H9 (cell line): Measurements from ENCODE around the gene C18orf63. TPM values are rescaled to one million over a fixed set of nuclear protein-coding genes. Genes with fewer than 3 reads are reported as not detected.
"Not testable (repeated sequence)": the region's sequence is repeated elsewhere in the genome, so short reads cannot be mapped to it uniquely, and the experiment has no call there.

Experiments
- DNase-seq: peaks from one replicate; pipeline ENCODE4 v3.0.0-alpha.2; 2017
- H2AFZ ChIP-seq: one replicate; pipeline ENCODE4 v1.6.1; 2013; ENCODE audit warnings: mild to moderate bottlenecking, low read length, control low read depth, moderate library complexity
- H2AK5ac ChIP-seq: 2 replicates; pipeline ENCODE4 v1.6.1; 2013; ENCODE audit warnings: low read length, control low read depth, mixed read lengths; ENCODE audit not compliant: insufficient read length
- H2BK120ac ChIP-seq: one replicate; pipeline ENCODE4 v1.6.1; 2013; ENCODE audit warnings: low read depth, mild to moderate bottlenecking, low read length, control low read depth, inconsistent platforms; ENCODE audit not compliant: poor library complexity, severe bottlenecking
- H2BK12ac ChIP-seq: 2 replicates; pipeline ENCODE4 v1.6.1; 2013; ENCODE audit warnings: low read length, control low read depth, mixed read lengths, low read depth; ENCODE audit not compliant: insufficient read length
- H2BK15ac ChIP-seq: 2 replicates; pipeline ENCODE4 v1.6.1; 2013; ENCODE audit warnings: low read depth, low read length, control low read depth
- H2BK20ac ChIP-seq: one replicate; pipeline ENCODE4 v1.6.1; 2013; ENCODE audit warnings: low read depth, mild to moderate bottlenecking, low read length, control low read depth, inconsistent platforms; ENCODE audit not compliant: poor library complexity, severe bottlenecking
- H2BK5ac ChIP-seq: 2 replicates; pipeline ENCODE4 v1.6.1; 2013; ENCODE audit warnings: low read length, control low read depth, mixed read lengths; ENCODE audit not compliant: insufficient read length
- H3K14ac ChIP-seq: 2 replicates; pipeline ENCODE4 v1.6.1; 2013; ENCODE audit warnings: low read length, control low read depth; ENCODE audit not compliant: insufficient read depth
- H3K18ac ChIP-seq: 2 replicates; pipeline ENCODE4 v1.6.1; 2013; ENCODE audit warnings: low read depth, mild to moderate bottlenecking, mixed read lengths, low read length, control low read depth; ENCODE audit not compliant: insufficient read length
- H3K23ac ChIP-seq: 2 replicates; pipeline ENCODE4 v1.6.1; 2013; ENCODE audit warnings: low read length, control low read depth, mixed read lengths, low read depth; ENCODE audit not compliant: insufficient read length
- H3K23me2 ChIP-seq: 2 replicates; pipeline ENCODE4 v1.6.1; 2013; ENCODE audit warnings: low read depth, mild to moderate bottlenecking, mixed read lengths, low read length, control low read depth; ENCODE audit not compliant: insufficient read length, poor library complexity, severe bottlenecking
- H3K27ac ChIP-seq: 2 replicates; pipeline ENCODE4 v1.5.1; 2013; ENCODE audit warnings: low read length, control low read depth, mixed read lengths, low read depth; ENCODE audit not compliant: insufficient read length
- H3K27me3 ChIP-seq: 2 replicates; pipeline ENCODE4 v1.6.1; 2013; ENCODE audit warnings: low read length, control low read depth, inconsistent platforms; ENCODE audit not compliant: insufficient read depth
- H3K4ac ChIP-seq: 2 replicates; pipeline ENCODE4 v1.6.1; 2013; ENCODE audit warnings: low read depth, mild to moderate bottlenecking, control low read depth, inconsistent platforms, low read length, moderate library complexity
- H3K4me1 ChIP-seq: 2 replicates; pipeline ENCODE4 v1.6.1; 2013; ENCODE audit warnings: low read length, control low read depth, inconsistent platforms; ENCODE audit not compliant: insufficient read depth
- H3K4me2 ChIP-seq: 2 replicates; pipeline ENCODE4 v1.6.1; 2013; ENCODE audit warnings: low read length, control low read depth, mixed read lengths; ENCODE audit not compliant: insufficient read length, insufficient read depth
- H3K56ac ChIP-seq: 2 replicates; pipeline ENCODE4 v1.6.1; 2013; ENCODE audit warnings: low read depth, mild to moderate bottlenecking, mixed read lengths, low read length, control low read depth; ENCODE audit not compliant: insufficient read length
- H3K79me1 ChIP-seq: 2 replicates; pipeline ENCODE4 v1.6.1; 2013; ENCODE audit warnings: low read depth, mild to moderate bottlenecking, moderate library complexity, low read length, control low read depth, inconsistent platforms; ENCODE audit not compliant: insufficient read depth, poor library complexity, severe bottlenecking
- H3K79me2 ChIP-seq: 2 replicates; pipeline ENCODE4 v1.6.1; 2013; ENCODE audit warnings: low read length, control low read depth, inconsistent platforms; ENCODE audit not compliant: insufficient read depth
- H3K9ac ChIP-seq: 2 replicates; pipeline ENCODE4 v1.6.1; 2013; ENCODE audit warnings: low read length, control low read depth, mixed read lengths; ENCODE audit not compliant: insufficient read length; ENCODE audit errors: extremely low read depth
- H3K9me3 ChIP-seq: one replicate; pipeline ENCODE4 v1.6.1; 2013; ENCODE audit warnings: low read depth, low read length, inconsistent platforms; ENCODE audit not compliant: control insufficient read depth
- H3T11ph ChIP-seq: one replicate; pipeline ENCODE4 v1.6.1; 2013; ENCODE audit warnings: mild to moderate bottlenecking, low read length, control low read depth, inconsistent platforms
- H4K20me1 ChIP-seq: one replicate; pipeline ENCODE4 v1.6.1; 2013; ENCODE audit not compliant: control insufficient read depth, insufficient read length, insufficient read depth
- H4K5ac ChIP-seq: 2 replicates; pipeline ENCODE4 v1.6.1; 2013; ENCODE audit warnings: low read depth, mild to moderate bottlenecking, mixed read lengths, low read length, control low read depth; ENCODE audit not compliant: insufficient read length
- H4K8ac ChIP-seq: replicated peaks from 2 replicates; pipeline ENCODE4 v1.6.1; 2013; ENCODE audit warnings: low read length, control low read depth, mixed read lengths, low read depth; ENCODE audit not compliant: insufficient read length
- H4K91ac ChIP-seq: 2 replicates; pipeline ENCODE4 v1.6.1; 2013; ENCODE audit warnings: low read depth, mild to moderate bottlenecking, moderate library complexity, mixed read lengths, low read length, control low read depth; ENCODE audit not compliant: insufficient read length
- H3K27ac Mint-ChIP-seq, 3 experiments: 2 replicates in 2 of 3; 3 replicates in 1 of 3; pipeline ENCODE4 v1.8.0; 2020 to 2021; ENCODE audit warnings: mixed read lengths in 3 of 3, mild to moderate bottlenecking in 1 of 3, moderate library complexity in 1 of 3
- H3K27me3 Mint-ChIP-seq: 2 replicates; pipeline ENCODE4 v1.8.0; 2021; ENCODE audit warnings: low read depth, mild to moderate bottlenecking, moderate library complexity, mixed read lengths
- H3K36me3 Mint-ChIP-seq, 3 experiments: 2 replicates in 2 of 3; 3 replicates in 1 of 3; pipeline ENCODE4 v1.8.0; 2020 to 2021; ENCODE audit warnings: low read depth in 3 of 3, mixed read lengths in 3 of 3; ENCODE audit not compliant: insufficient read depth in 1 of 3
- H3K4me1 Mint-ChIP-seq, 2 experiments: 2 replicates each; pipeline ENCODE4 v1.8.0; 2020; ENCODE audit warnings: mixed read lengths in 2 of 2
- H3K4me3 Mint-ChIP-seq, 2 experiments: 2 replicates in 1 of 2; 3 replicates in 1 of 2; pipeline ENCODE4 v1.8.0; 2020 to 2021; ENCODE audit warnings: mild to moderate bottlenecking in 2 of 2, mixed read lengths in 2 of 2, moderate library complexity in 1 of 2
- H3K9me3 Mint-ChIP-seq, 2 experiments: 2 replicates in 1 of 2; 3 replicates in 1 of 2; pipeline ENCODE4 v1.8.0; 2020; ENCODE audit warnings: mild to moderate bottlenecking in 2 of 2, mixed read lengths in 2 of 2, moderate library complexity in 1 of 2
- WGBS: extraction: QIAGEN DNeasy Blood & Tissue Kit; methylation state at CpG from one replicate; pipeline ENCODE4 v1.1.7; 2013; ENCODE audit warnings: missing lambda C conversion rate, low lambda C conversion rate, mixed read lengths; ENCODE audit not compliant: insufficient read length; ENCODE audit errors: extremely low coverage; 5-methylcytosine and 5-hydroxymethylcytosine counted together
- total RNA-seq: library from RNA; stranded (reverse); gene quantifications from 2 replicates; pipeline ENCODE4 v1.2.1, GENCODE V29; 2021
- TF ChIP-seq, protein P1 (sequence below): fragments of 200-600 bp; sonication (generic); conservative IDR thresholded peaks from 3 replicates; pipeline ENCODE4 v1.8.0; 2021; ENCODE audit warnings: antibody characterized with exemption, mild to moderate bottlenecking

Gene C18orf63
- total RNA-seq, 1 experiment from 2014 or later: not detected

DNA sequence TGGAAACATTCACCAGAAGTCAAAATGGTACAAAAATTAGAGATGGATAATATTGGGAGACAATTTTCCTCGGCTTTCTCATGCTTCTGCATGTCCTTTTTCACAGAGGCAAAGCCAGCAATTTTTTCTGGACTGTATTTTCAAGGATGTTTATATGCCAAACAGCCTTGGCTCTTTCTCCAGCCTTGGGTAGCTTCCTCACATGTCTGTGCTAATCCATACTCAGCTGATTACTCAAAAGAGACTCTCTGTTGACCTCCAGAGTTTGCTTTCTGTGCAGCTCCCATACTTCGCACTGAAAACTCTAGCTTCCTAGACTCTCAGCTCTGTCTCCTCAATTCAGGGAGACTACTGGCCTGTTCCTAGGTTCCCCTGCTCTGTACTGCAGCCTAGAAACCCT lies 10.6 kb downstream of the C18orf63 start:
- no peak overlapping the region for H2AK5ac ChIP-seq
- no peak overlapping the region for H3K9ac ChIP-seq
- no peak overlapping the region for H2AFZ ChIP-seq
- no peak overlapping the region for H3K4ac ChIP-seq
- no peak overlapping the region for H2BK5ac ChIP-seq
- H3K9me3 ChIP-seq: no peaks in the 10 kb centered on the region
- H4K5ac ChIP-seq: no peak overlapping the region
- no peak overlapping the region for H4K8ac ChIP-seq
- H3K4me1 ChIP-seq: no peaks in the 10 kb centered on the region
- H2BK15ac ChIP-seq: no peak overlapping the region
- H3K18ac ChIP-seq: no peak overlapping the region
- no peaks in the 10 kb centered on the region for H3K23me2 ChIP-seq
- H4K91ac ChIP-seq: no peak overlapping the region
- Mint-ChIP-seq H3K4me3 (no peak overlapping the region), H3K4me1 (no peaks in the 10 kb centered on the region), H3K27me3 (no peaks in the 10 kb centered on the region), H3K36me3 (no peaks in the 10 kb centered on the region), H3K27ac (no peak overlapping the region), H3K9me3 (no peaks in the 10 kb centered on the region)
- no peak overlapping the region for H2BK120ac ChIP-seq
- no peak overlapping the region for H2BK12ac ChIP-seq
- no peak overlapping the region for H3K56ac ChIP-seq
- H3K27ac ChIP-seq: no peak overlapping the region
- no peaks in the 10 kb centered on the region for H3K79me1 ChIP-seq
- H3K27me3 ChIP-seq: no peaks in the 10 kb centered on the region
- no peaks in the 10 kb centered on the region for H3K79me2 ChIP-seq
- no peak overlapping the region for H3K4me2 ChIP-seq
- H4K20me1 ChIP-seq: no peaks in the 10 kb centered on the region
- H3K23ac ChIP-seq: no peak overlapping the region
- DNase-seq: no peak
- no CpG with 5 or more reads among the region's 2 CpGs for WGBS
- TF ChIP-seq, protein P1, sequence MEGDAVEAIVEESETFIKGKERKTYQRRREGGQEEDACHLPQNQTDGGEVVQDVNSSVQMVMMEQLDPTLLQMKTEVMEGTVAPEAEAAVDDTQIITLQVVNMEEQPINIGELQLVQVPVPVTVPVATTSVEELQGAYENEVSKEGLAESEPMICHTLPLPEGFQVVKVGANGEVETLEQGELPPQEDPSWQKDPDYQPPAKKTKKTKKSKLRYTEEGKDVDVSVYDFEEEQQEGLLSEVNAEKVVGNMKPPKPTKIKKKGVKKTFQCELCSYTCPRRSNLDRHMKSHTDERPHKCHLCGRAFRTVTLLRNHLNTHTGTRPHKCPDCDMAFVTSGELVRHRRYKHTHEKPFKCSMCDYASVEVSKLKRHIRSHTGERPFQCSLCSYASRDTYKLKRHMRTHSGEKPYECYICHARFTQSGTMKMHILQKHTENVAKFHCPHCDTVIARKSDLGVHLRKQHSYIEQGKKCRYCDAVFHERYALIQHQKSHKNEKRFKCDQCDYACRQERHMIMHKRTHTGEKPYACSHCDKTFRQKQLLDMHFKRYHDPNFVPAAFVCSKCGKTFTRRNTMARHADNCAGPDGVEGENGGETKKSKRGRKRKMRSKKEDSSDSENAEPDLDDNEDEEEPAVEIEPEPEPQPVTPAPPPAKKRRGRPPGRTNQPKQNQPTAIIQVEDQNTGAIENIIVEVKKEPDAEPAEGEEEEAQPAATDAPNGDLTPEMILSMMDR: no peak
- no peak overlapping the region for H3T11ph ChIP-seq
- H2BK20ac ChIP-seq: no peak overlapping the region
- H3K14ac ChIP-seq: no peak overlapping the region

DNA sequence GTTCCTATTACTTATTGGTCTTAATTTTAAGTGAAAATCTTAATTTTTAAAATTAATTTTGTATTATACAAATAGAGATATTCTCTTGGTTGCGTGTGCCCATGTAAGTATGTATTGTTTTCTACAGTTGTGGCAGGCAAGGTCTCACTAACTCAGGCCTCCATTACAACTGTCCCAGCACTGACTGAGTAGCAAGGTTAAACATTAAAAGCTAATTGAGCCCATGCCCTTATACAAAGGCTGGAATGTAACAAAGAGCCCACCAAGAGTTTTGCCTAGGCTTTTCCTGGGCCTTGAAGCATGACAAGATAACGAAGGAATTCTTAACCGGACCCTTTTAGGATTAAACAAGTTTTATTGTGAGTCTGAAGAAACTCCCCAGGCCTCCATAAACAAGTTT lies 11.2 kb downstream of the C18orf63 start:
- H3K79me2 ChIP-seq, H3K27me3 ChIP-seq, H3K4me2 ChIP-seq, H3K9me3 ChIP-seq, H3K23me2 ChIP-seq, H4K8ac ChIP-seq, H3K27ac ChIP-seq, H3K23ac ChIP-seq, DNase-seq, H2BK5ac ChIP-seq, H3K4ac ChIP-seq, H4K5ac ChIP-seq, H3K36me3 Mint-ChIP-seq, H3K9me3 Mint-ChIP-seq, H3K27ac Mint-ChIP-seq, H3K4me1 Mint-ChIP-seq, H2BK120ac ChIP-seq, H3K14ac ChIP-seq, H4K91ac ChIP-seq, H2BK12ac ChIP-seq, H3T11ph ChIP-seq, H2AFZ ChIP-seq, H4K20me1 ChIP-seq, H3K56ac ChIP-seq, H3K18ac ChIP-seq, H3K4me1 ChIP-seq, H3K27me3 Mint-ChIP-seq, H3K79me1 ChIP-seq, H2BK15ac ChIP-seq, H2AK5ac ChIP-seq, H2BK20ac ChIP-seq, H3K9ac ChIP-seq, H3K4me3 Mint-ChIP-seq: not testable (repeated sequence)
- WGBS: no CpG with 5 or more reads among the region's 3 CpGs
